Endothelial cell of umbilical vein (primary cell): ENCODE results near the gene CD81.

Experiments
- CTCF ChIP-seq, 2 donors: IDR thresholded peaks; 1 replicate in 1 of 2; 2 replicates in 1 of 2; pipeline ENCODE4 v1.5.1; 2011; ENCODE audit warnings: low read length in 2 of 2, mild to moderate bottlenecking in 2 of 2, moderate library complexity in 2 of 2, control low read depth in 1 of 2, inconsistent platforms in 1 of 2, low read depth in 1 of 2; ENCODE audit not compliant: insufficient read depth in 1 of 2; ENCODE audit errors: extremely low read depth in 1 of 2
- EZH2 ChIP-seq: IDR thresholded peaks from 2 replicates; pipeline ENCODE4 v1.6.1; 2012; ENCODE audit warnings: borderline replicate concordance, low read depth, mild to moderate bottlenecking, moderate library complexity, low read length, inconsistent platforms; ENCODE audit not compliant: severe bottlenecking
- FOS ChIP-seq: IDR thresholded peaks from 2 replicates; pipeline ENCODE4 v1.6.1; 2011; ENCODE audit warnings: mild to moderate bottlenecking, low read length, moderate library complexity, borderline replicate concordance; ENCODE audit not compliant: insufficient read depth
- POLR2A ChIP-seq: IDR thresholded peaks from 2 replicates; pipeline ENCODE4 v1.6.1; 2012; ENCODE audit warnings: low read depth, mild to moderate bottlenecking, control low read depth, low read length
- POLR2AphosphoS5 ChIP-seq: IDR thresholded peaks from 2 replicates; pipeline ENCODE4 v1.6.1; 2012; ENCODE audit warnings: low read depth, mild to moderate bottlenecking, control low read depth, low read length, moderate library complexity; ENCODE audit not compliant: insufficient read depth

- TF ChIP-seq CTCF (IDR thresholded peaks at IDR 0.05; ENCODE audit: extremely low read depth in 1 of 2, insufficient read depth in 1 of 2, low read depth in 1 of 2, low read length in 2 of 2) = no peak
- no peak for TF ChIP-seq POLR2A
- no peak for TF ChIP-seq FOS
- peak; percentile 45 for TF ChIP-seq EZH2
- no peak for TF ChIP-seq POLR2AphosphoS5
These were observed 32.7 kb downstream of the CD81 start for GRCh38 chr11:2409611-2410468.
